GM19452 (cell line): ENCODE measurements around the gene REPIN1.

Source experiments
- ATAC-seq: cut with Tn5 transposase; IDR thresholded peaks from one replicate; pipeline ENCODE4 v1.9.1; 2021; ENCODE audit not compliant: unreplicated experiment

Gene REPIN1

GRCh38 chr7:150368096-150368883, at the start of gene REPIN1:
TSS of gene REPIN1 (plus strand) at chr7:150368822. CDS start at chr7:150369712, 890 bp downstream.
- ATAC-seq, result peak; percentile 52

DNA sequence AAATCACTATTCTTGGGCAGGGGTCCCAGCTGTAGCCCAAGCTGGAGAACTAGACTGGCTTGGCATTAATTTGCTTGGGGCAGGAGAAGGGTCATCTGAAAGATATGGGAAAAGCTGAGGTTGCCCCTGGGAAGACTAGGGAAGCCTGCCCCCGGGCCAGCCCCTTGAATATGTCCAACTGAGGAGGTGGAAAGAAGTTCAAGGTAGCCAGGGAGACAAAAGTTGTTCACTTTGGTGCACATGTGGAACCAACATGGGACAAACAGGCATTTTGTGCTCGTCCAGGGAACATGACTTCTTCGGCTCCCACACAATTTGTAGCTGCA, 46.9 kb upstream of the REPIN1 start:
- ATAC-seq, result no peak

- ATAC-seq, result no peak
Observed at GRCh38 chr7:150322114-150322832, 46.3 kb upstream of the REPIN1 start.

GRCh38 chr7:150322833-150323681, 45.6 kb upstream of the REPIN1 start, which contains the start of the genes ACTR3C and LRRC61:
TSS of gene ACTR3C (minus strand) at chr7:150323545. CDS start at chr7:150295296, 28,249 bp downstream.
TSS of gene LRRC61 (plus strand) at chr7:150323355. CDS start at chr7:150336862, 13,507 bp downstream.
- peak; percentile 57 for ATAC-seq

DNA sequence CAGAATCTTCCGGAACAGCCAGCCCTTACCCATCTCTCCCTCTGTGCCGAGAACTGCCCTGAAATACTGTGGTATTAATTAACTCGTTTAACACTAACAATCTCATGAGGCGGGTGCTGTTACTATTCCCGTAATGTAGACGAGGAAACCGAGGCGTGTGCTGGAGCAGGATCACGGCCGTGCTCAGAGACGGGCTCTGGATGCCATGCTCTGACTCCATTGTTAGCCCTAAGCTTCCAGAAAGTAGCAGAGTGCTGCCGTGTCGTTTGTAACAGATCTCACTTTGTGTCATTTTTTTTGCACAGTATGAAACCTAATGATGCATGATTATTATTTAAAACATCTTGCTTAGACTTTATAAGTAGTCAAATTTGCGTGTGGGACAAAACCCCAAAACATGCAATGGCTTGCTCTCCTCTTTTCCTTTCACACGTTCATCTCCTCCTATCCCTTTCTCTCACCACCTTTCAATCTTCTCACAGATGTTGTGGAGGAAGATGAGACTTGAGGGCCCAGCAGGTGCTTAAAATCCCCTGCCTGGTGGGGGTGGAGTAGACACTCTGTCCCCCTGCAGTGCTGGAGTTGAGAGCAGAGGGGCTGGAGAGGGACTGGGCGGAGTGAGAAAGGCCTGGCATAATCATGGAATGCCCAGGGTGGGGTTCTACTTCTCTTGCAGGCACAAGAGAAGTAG, 44.8 kb upstream of the REPIN1 start:
- ATAC-seq, result peak; percentile 20

DNA sequence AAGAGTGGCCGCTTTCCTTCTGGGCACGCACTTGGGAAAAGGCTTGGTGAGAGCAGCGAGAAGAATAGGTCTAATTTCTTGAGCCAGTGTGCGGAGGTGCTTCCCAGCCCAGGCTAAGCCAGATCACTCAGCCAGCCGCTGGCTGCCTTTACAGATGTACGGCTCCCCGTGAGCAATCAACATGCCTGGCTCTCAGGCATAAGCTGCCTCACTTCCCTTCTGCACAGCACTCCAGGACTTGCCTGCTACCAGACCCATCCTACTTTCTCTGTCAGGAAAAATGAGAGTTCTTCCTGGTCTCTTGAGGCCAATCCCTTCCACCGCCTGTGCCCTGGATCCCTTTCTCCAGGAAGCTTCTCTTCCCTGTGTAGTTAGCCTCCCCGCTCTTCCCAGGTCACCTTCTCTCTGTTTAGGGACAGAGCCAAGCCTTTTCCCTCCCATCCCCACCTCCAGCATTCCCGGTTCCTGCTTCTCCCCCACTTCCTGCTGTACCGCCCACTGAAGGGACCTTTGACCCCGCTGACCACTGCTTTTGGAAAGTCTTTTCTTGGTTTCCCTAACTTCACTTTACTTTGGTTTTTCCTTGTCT, 44.2 kb upstream of the REPIN1 start:
- ATAC-seq, result no peak

GRCh38 chr7:150325110-150325611, 43.5 kb upstream of the REPIN1 start:
- no peak for ATAC-seq

GRCh38 chr7:150325901-150326300, 42.7 kb upstream of the REPIN1 start:
- no peak for ATAC-seq

- ATAC-seq, result no peak
Observed at GRCh38 chr7:150326657-150327268, 41.9 kb upstream of the REPIN1 start.

DNA sequence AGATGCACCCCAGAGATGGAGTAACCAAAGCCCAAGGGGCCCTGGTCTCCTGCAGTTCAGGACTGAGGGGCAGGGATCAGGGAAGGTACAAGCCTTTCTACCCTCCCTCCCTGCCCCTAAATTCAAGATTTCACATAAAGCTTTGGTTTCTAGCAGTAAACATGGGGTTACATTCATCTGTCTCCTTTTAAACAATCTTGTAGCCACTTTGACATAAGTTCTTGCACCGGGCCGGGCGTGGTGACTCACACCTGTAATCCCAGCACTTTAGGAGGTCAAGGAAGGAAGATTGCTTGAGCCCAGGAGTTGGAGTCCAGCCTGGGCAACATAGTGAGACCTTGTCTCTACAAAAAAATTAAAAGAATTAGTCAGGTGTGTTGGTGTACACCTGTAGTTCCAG, 41.3 kb upstream of the REPIN1 start:
- no peak for ATAC-seq

GRCh38 chr7:150329331-150330120, 39.1 kb upstream of the REPIN1 start:
- no peak for ATAC-seq

- ATAC-seq, result no peak
Observed at GRCh38 chr7:150330211-150330885, 38.3 kb upstream of the REPIN1 start.

DNA sequence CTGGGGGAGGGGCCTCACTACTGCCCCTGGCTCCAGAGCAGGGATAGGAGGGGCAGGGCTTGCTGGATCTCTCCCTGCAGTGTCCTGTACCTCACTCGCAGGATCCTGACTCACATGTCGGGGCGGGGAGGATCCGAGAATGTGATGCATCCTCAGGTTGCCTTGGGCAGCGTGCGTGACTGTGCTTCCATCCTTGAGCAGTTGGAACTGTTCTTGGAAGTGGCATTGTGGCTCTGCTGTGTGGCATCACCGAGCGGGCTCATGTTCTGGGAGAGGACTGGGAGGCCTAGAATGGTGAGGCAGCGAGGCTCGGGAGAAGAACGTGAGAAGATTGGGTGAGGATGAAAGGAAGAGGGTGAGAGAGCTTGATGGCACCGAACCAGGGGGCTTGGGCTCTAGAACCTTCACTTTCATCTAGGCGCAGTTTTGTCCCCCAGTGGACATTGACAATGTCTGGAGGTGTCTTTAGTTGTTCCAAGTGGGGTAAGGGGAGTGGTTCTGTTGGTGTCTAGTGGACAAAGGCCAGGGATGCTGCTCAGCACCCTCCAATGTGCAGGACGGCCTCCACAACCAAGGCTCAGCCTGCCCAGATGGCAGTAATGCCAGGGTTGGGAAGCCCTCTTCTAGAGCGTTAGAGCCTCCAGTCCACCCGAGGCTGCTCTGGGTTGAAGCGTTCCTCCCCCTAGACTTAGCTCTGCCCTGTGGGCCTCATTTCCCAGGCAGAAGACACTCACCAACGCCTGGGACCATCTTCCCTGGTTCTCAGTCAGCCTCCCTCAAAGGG, 35.6 kb upstream of the REPIN1 start:
- no peak for ATAC-seq

DNA sequence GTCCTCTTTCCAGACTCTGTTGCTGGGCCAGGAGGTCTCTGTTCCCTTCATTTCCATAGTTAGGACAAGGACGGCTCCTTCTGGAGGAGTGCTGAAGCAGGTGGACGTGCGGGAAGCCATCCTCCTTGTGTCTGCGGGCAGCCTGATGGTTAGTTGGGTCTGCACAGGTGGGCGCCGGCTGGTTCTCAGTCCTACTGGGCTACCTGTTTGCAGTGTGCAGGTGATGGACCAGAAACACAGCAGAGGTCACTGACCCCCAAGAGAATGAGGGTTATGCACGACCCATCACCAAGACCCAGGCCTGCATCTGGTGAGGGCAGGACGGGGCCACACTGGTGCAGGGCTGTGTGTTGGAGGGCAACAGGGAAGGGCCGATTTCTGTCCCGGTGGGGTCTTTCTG, 35.0 kb upstream of the REPIN1 start:
- ATAC-seq, result no peak

- no peak for ATAC-seq
Observed at GRCh38 chr7:150334108-150334507, 34.5 kb upstream of the REPIN1 start.

DNA sequence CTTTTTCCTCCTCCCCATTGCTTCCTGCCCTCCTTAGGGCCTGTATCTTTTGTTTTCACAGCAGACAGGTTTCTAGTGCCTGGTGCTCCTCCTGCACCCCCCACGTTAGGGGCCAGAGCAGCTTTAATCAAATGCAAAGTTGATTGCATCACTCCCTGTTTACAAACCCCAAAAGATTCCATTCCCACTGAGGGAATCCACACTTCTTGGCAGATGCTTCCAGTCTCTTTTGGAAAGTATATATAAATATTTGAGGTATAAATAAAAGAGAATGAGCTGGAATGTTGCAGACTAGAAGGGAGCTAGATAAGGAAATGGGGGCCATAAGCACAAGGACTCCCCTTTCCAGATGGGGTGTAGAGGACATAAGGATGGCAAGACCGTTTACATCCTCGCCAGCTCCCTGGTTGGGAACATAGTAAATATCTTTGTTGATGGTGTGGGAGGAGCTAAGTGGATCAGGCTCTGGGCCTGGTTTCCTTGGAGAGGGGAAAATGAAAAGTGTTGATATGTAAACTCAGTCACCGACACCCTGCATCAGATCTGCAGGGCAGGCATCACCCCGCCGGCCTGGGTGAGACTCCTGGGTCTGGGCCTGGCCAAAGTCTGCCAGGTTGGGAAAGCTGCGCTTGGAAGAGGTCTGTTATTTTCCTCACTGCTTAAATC, 33.4 kb upstream of the REPIN1 start:
- no peak for ATAC-seq

GRCh38 chr7:150335774-150336112, 32.9 kb upstream of the REPIN1 start:
- ATAC-seq, result no peak
